ENCODE measurements around the gene EXOSC9.

Gene EXOSC9

GRCh38 chr4:121789960-121790829 is 10.9 kb upstream of the EXOSC9 start:
- DNase-seq: no peak

GRCh38 chr4:121790976-121791375 is 10.1 kb upstream of the EXOSC9 start:
- no peak for DNase-seq

GRCh38 chr4:121791481-121791880 is 9.6 kb upstream of the EXOSC9 start:
- no peak for DNase-seq

GRCh38 chr4:121792966-121793365 is 8.2 kb upstream of the EXOSC9 start:
- DNase-seq: no peak

- no peak for DNase-seq
Measured at GRCh38 chr4:121794505-121795188, 6.5 kb upstream of the EXOSC9 start.

GRCh38 chr4:121796283-121796682 is 4.8 kb upstream of the EXOSC9 start:
- DNase-seq: no peak

GRCh38 chr4:121799208-121799823 is 1.8 kb upstream of the EXOSC9 start:
- no peak for DNase-seq

- DNase-seq: no peak
Measured at GRCh38 chr4:121799867-121800501, 1.1 kb upstream of the EXOSC9 start.

GRCh38 chr4:121800638-121800960 is 524 bp upstream of the EXOSC9 start:
- DNase-seq: no peak

GRCh38 chr4:121801715-121802075 is 572 bp downstream of the EXOSC9 start:
- DNase-seq: no peak

GRCh38 chr4:121806411-121806810 is 5.3 kb downstream of the EXOSC9 start:
- no peak for DNase-seq

- DNase-seq: no peak
Measured at GRCh38 chr4:121811122-121811521, 10.0 kb downstream of the EXOSC9 start.

GRCh38 chr4:121814756-121815155 is 13.6 kb downstream of the EXOSC9 start:
- no peak for DNase-seq

GRCh38 chr4:121817006-121817405 is 15.9 kb downstream of the EXOSC9 start:
- DNase-seq: no peak

- DNase-seq: no peak
Measured at GRCh38 chr4:121817701-121818100, 16.6 kb downstream of the EXOSC9 start.

- no peak for DNase-seq
Measured at GRCh38 chr4:121818215-121818614, 17.1 kb downstream of the EXOSC9 start.

- no peak for DNase-seq
Measured at GRCh38 chr4:121819216-121819965, 18.3 kb downstream of the EXOSC9 start.

- DNase-seq: no peak
Measured at GRCh38 chr4:121822047-121822446, 20.9 kb downstream of the EXOSC9 start.

GRCh38 chr4:121822796-121823504 is 21.8 kb downstream of the EXOSC9 start:
- peak; percentile 51 for DNase-seq

- DNase-seq: peak; percentile 96
Measured at GRCh38 chr4:121823505-121824170, 22.5 kb downstream of the EXOSC9 start, which contains the start of gene CCNA2. TSS of gene CCNA2 (minus strand) at chr4:121823883. CDS start at chr4:121823628, 255 bp downstream.

GRCh38 chr4:121824171-121824527 is 23.0 kb downstream of the EXOSC9 start:
- no peak for DNase-seq

GRCh38 chr4:121824950-121825349 is 23.8 kb downstream of the EXOSC9 start:
- DNase-seq: no peak

Measured in CD4-positive, alpha-beta T cell treated with Interleukin-21 for 1 hour (primary cell).